ENCODE data around the gene CCNY.

DNA sequence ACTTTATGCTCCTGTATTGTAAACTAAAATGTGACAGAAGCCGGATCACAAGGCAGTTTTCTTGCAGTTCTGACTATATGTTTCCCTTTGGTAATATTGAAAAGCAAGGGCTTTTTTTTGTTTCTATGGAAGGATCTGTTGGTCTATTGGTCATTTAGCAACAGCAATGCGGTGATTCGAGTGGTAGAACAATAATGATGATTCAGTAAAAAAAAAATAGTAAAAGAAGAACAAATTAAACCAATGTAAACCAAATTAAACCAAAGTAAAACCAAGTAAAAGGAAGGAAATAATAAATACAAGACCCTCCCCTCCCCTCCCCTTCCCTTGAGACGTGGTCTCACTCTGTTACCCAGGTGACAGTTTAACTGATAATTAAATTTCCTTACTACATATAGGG is 17.8 kb upstream of the CCNY start:
- TF ChIP-seq, protein P1, sequence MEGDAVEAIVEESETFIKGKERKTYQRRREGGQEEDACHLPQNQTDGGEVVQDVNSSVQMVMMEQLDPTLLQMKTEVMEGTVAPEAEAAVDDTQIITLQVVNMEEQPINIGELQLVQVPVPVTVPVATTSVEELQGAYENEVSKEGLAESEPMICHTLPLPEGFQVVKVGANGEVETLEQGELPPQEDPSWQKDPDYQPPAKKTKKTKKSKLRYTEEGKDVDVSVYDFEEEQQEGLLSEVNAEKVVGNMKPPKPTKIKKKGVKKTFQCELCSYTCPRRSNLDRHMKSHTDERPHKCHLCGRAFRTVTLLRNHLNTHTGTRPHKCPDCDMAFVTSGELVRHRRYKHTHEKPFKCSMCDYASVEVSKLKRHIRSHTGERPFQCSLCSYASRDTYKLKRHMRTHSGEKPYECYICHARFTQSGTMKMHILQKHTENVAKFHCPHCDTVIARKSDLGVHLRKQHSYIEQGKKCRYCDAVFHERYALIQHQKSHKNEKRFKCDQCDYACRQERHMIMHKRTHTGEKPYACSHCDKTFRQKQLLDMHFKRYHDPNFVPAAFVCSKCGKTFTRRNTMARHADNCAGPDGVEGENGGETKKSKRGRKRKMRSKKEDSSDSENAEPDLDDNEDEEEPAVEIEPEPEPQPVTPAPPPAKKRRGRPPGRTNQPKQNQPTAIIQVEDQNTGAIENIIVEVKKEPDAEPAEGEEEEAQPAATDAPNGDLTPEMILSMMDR (IDR thresholded peaks at IDR 0.05) = no peak
- TF ChIP-seq POLR2AphosphoS5 (IDR thresholded peaks at IDR 0.05) (no peak), POLR2A (IDR thresholded peaks at IDR 0.05) (no peak)
